ENCODE measurements around the gene IGF2.

GRCh38 chr11:2167141-2168045, 28.2 kb upstream of the IGF2 start:
- TF ChIP-seq GATA2 (IDR thresholded peaks at IDR 0.05; ENCODE audit: low read depth, low read length) (no peak), GATA3 (IDR thresholded peaks at IDR 0.05; ENCODE audit: low read depth, low read length) (no peak)
